Kidney (tissue), 22 donors: ENCODE results near the gene MVB12A. TPM values are rescaled to one million over a fixed set of nuclear protein-coding genes. Genes with fewer than 3 reads are reported as not detected.
A peak's percentile ranks its signal among the peaks of the same experiment; 100 is the strongest.

Source experiments
- DNase-seq, 5 donors: peaks; one replicate each; pipeline ENCODE4 v3.0.0-alpha.2; 2013 to 2020
- FAIRE-seq: peaks from 2 replicates; lab custom pipeline; 2012; peaks lifted over from hg19 to GRCh38; lab: Jason Lieb, UNC
- H3K27ac ChIP-seq, 2 donors: one replicate each; pipeline ENCODE4 v1.7.0; 2013; ENCODE audit warnings: low read depth in 2 of 2, low read length in 2 of 2, inconsistent platforms in 1 of 2
- H3K27me3 ChIP-seq: one replicate; pipeline ENCODE4 v1.7.1; 2013; ENCODE audit warnings: low read length, inconsistent platforms; ENCODE audit not compliant: control insufficient read depth, insufficient read depth
- H3K36me3 ChIP-seq, 3 donors: one replicate each; pipeline versions ENCODE4 v1.7.0 to v1.7.1; 2013; ENCODE audit warnings: low read length in 3 of 3, control low read depth in 1 of 3, inconsistent platforms in 1 of 3; ENCODE audit not compliant: insufficient read depth in 3 of 3, control insufficient read depth in 2 of 3
- H3K4me1 ChIP-seq, 3 donors: one replicate each; pipeline versions ENCODE4 v1.7.0 to v1.7.1; 2013; ENCODE audit warnings: low read length in 3 of 3, inconsistent platforms in 1 of 3, low read depth in 1 of 3; ENCODE audit not compliant: control insufficient read depth in 2 of 3, insufficient read depth in 2 of 3
- H3K4me3 ChIP-seq, 3 donors: one replicate each; pipeline versions ENCODE4 v1.7.0 to v1.8.1; 2013; ENCODE audit warnings: low read length in 3 of 3, control low read depth in 1 of 3, inconsistent platforms in 1 of 3
- H3K9ac ChIP-seq, 3 donors: one replicate each; pipeline versions ENCODE4 v1.7.0 to v1.7.1; 2013; ENCODE audit warnings: low read length in 3 of 3, control low read depth in 1 of 3, inconsistent platforms in 1 of 3
- H3K9me3 ChIP-seq, 3 donors: one replicate each; pipeline versions ENCODE4 v1.7.0 to v1.7.1; 2013; ENCODE audit warnings: low read length in 3 of 3, control low read depth in 1 of 3, inconsistent platforms in 1 of 3; ENCODE audit not compliant: control insufficient read depth in 2 of 3, insufficient read depth in 1 of 3
- intact Hi-C: fragments of 100-400 bp; cut with DNase I; formaldehyde crosslinking; loops from one replicate; pipeline ENCODE4 v1.11.1; 2022
- long read RNA-seq, 10 donors: library from polyadenylated mRNA in 1 of 10; unstranded in 1 of 10; transcript quantifications; one replicate each; pipeline ENCODE4 v2.0.0 and lab custom pipeline, GENCODE V29; 2021 to 2026
- polyA plus RNA-seq: library from polyadenylated mRNA; stranded (reverse); fragments of 350-450 nt; fragmentation: Illumina TruSeq; extraction: RNeasy Lipid Tissue Mini Kit (QIAGEN cat#74804); gene quantifications from one replicate; pipeline ENCODE4 v1.2.3, GENCODE V29; 2014; ENCODE audit warnings: low read depth, low replicate concordance; ENCODE audit not compliant: insufficient read depth
- total RNA-seq: library from RNA; stranded (reverse); fragmentation: NEBNext Ultra II Directional; extraction: Animal tissue kit (Norgen Biotek cat#: 25700); gene quantifications from one replicate; pipeline ENCODE4 v1.2.1, GENCODE V29; 2021
- TF ChIP-seq, protein P1 (sequence below): IDR thresholded peaks from 3 replicates; pipeline ENCODE4 v1.5.1; 2012; ENCODE audit warnings: mild to moderate bottlenecking, moderate library complexity, borderline replicate concordance; ENCODE audit not compliant: insufficient read depth; ENCODE audit errors: extremely low read depth
- donor health status: control.
- donor health status: control.
- donor health status: control.
- donor health status: control.
- donor health status: control.
- donor health status: DM: yes; HTN: yes; CAD: no.
- donor health status: Normal renal cell carcinoma (clear cell type).

MVB12A gene
- 57.6 TPM for total RNA-seq
- 88.3 TPM for polyA plus RNA-seq
- long read RNA-seq, donor 1, transcript MVB12A-201 (9 exons, 2,223 nt) = major isoform, 22 of 25 reads
- long read RNA-seq, donor 1, partial matches to known transcripts = 0 of 25 reads
- long read RNA-seq, donor 1, other reads (novel, unspliced or antisense) = 0 of 25 reads
- long read RNA-seq, donor 2, transcript MVB12A-201 (9 exons, 2,223 nt) = major isoform, 21 of 41 reads
- long read RNA-seq, donor 2, partial matches to known transcripts = 14 of 41 reads
- long read RNA-seq, donor 2, other reads (novel, unspliced or antisense) = 0 of 41 reads
- long read RNA-seq, donor 3, transcript MVB12A-201 (9 exons, 2,223 nt) = major isoform, 29 of 36 reads
- long read RNA-seq, donor 3, partial matches to known transcripts = 0 of 36 reads
- long read RNA-seq, donor 3, other reads (novel, unspliced or antisense) = 0 of 36 reads
- long read RNA-seq, donor 4, transcript MVB12A-201 (9 exons, 2,223 nt) = major isoform, 26 of 30 reads
- long read RNA-seq, donor 4, partial matches to known transcripts = 0 of 30 reads
- long read RNA-seq, donor 4, other reads (novel, unspliced or antisense) = 0 of 30 reads
- long read RNA-seq, donor 5, partial matches to known transcripts = 0 of 1 reads
- long read RNA-seq, donor 5, other reads (novel, unspliced or antisense) = 0 of 1 reads
- long read RNA-seq, donor 6, transcript MVB12A-201 (9 exons, 2,223 nt) = major isoform, 36 of 60 reads
- long read RNA-seq, donor 6, partial matches to known transcripts = 24 of 60 reads
- long read RNA-seq, donor 6, other reads (novel, unspliced or antisense) = 0 of 60 reads
- long read RNA-seq, donor 7, transcript MVB12A-201 (9 exons, 2,223 nt) = major isoform, 40 of 48 reads
- long read RNA-seq, donor 7, partial matches to known transcripts = 6 of 48 reads
- long read RNA-seq, donor 7, other reads (novel, unspliced or antisense) = 1 of 48 reads
- long read RNA-seq, donor 8, transcript MVB12A-201 (9 exons, 2,223 nt) = major isoform, 27 of 32 reads
- long read RNA-seq, donor 8, partial matches to known transcripts = 0 of 32 reads
- long read RNA-seq, donor 8, other reads (novel, unspliced or antisense) = 0 of 32 reads
- long read RNA-seq, donor 9, transcript MVB12A-201 (9 exons, 2,223 nt) = major isoform, 14 of 15 reads
- long read RNA-seq, donor 9, partial matches to known transcripts = 0 of 15 reads
- long read RNA-seq, donor 9, other reads (novel, unspliced or antisense) = 0 of 15 reads
- long read RNA-seq, donor 10, transcript MVB12A-201 (9 exons, 2,223 nt) = major isoform, 19 of 39 reads
- long read RNA-seq, donor 10, partial matches to known transcripts = 15 of 39 reads
- long read RNA-seq, donor 10, other reads (novel, unspliced or antisense) = 0 of 39 reads

DNA sequence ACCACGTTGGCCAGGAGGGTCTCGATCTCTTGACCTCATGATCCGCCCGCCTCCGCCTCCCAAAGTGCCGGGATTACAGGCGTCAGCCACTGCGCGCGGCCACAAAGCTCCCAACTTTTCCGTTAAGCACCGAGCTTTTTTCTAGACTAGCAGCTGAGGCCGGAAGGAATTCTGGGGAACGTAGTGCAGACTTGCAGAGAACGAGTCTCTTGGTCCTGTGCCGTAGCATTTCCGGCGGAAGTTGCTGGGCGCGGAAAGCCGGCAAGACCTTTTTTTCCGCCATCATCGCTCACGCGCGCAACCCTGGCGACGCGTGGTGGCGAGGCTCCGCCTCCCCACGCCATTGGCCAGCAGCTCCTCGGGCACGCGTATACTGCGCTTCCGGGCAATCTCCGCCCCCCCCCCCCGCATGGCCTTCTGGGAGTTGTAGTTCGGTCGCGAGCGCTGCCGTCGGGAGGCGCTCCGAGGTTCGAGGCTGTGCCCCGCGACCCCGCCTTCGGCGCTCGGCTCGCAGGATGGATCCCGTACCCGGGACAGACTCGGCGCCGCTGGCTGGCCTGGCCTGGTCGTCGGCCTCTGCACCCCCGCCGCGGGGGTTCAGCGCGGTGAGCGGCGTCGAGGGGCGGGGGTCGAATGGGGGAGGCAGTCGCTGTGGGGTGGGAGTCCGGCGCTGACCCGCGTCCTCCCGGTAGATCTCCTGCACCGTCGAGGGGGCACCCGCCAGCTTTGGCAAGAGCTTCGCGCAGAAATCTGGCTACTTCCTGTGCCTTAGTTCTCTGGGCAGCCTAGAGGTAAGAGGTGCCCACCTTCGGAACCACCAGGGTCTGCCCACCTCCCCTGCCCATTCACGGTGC is at the start of gene MVB12A:
MVB12A (plus strand) TSS at position 427 of the 854 bp plus-strand sequence; CDS start at position 516, 89 bp downstream.
- intact Hi-C loops = no loop called here
- Histone ChIP-seq H3K9me3 (no peaks in the 10 kb centered on the region), H3K27me3 (no peaks in the 10 kb centered on the region), H3K9ac (peak within 1 kb of the TSS; percentile 29 to 71 (median 44)), H3K36me3 (no peaks in the 10 kb centered on the region), H3K4me1 (peaks cover 0 to 10% (median 3%) of the 10 kb centered on the region in 3 donors), H3K4me3 (peak within 1 kb of the TSS; percentile 73 to 85 (median 84)), H3K27ac (peak within 1 kb of the TSS; percentile 59 to 63)
- peak; percentile 63 for FAIRE-seq
- DNase-seq = peak; percentile 99 to 100 (median 99)
- TF ChIP-seq, protein P1, sequence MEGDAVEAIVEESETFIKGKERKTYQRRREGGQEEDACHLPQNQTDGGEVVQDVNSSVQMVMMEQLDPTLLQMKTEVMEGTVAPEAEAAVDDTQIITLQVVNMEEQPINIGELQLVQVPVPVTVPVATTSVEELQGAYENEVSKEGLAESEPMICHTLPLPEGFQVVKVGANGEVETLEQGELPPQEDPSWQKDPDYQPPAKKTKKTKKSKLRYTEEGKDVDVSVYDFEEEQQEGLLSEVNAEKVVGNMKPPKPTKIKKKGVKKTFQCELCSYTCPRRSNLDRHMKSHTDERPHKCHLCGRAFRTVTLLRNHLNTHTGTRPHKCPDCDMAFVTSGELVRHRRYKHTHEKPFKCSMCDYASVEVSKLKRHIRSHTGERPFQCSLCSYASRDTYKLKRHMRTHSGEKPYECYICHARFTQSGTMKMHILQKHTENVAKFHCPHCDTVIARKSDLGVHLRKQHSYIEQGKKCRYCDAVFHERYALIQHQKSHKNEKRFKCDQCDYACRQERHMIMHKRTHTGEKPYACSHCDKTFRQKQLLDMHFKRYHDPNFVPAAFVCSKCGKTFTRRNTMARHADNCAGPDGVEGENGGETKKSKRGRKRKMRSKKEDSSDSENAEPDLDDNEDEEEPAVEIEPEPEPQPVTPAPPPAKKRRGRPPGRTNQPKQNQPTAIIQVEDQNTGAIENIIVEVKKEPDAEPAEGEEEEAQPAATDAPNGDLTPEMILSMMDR = peak; percentile 9

DNA sequence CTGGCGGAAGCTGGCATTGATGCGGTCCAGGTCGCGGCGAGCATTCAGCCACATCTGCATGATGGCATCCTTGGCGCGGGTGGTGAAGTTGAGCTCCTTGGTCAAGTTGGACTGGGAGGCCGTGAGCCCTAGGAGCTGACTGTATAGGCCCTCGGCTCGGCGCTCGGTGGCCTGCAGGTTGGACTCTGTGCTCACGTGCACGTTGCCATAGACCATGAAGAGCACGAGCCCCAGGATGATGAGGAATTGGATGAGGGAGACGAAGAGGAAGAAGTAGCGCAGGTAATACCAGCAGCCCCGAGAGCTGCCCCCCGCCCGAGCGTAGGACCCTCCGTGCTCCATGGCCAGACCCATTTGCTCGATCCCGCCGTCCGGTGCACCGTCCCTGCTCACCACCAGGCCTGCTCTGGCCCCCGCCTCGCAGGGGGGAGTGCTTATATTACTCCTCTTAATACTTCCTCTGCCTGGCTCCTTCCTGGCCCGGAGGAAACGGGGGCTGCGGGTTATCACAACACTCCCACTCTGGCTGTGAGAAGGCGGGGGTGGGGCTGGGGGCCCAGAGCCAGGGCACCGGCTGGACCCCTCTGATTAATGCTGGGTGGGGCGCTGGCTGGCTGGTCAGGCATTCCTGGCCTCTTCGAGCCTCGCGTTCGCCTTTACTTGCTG is 42.8 kb upstream of the MVB12A start, which contains the start of gene PLVAP:
PLVAP (minus strand) TSS at position 408 of the 666 bp plus-strand sequence; CDS start at position 354, 54 bp downstream.
- no peaks in the 10 kb centered on the region for H3K27me3 ChIP-seq
- H3K36me3 ChIP-seq = no peaks in the 10 kb centered on the region
- peak; percentile 75 to 85 (median 84) for DNase-seq
- no peak for FAIRE-seq
- no peaks in the 10 kb centered on the region for H3K4me1 ChIP-seq
- intact Hi-C loops = no loop called here
- no peak within 1 kb of the TSS for H3K27ac ChIP-seq
- no peaks in the 10 kb centered on the region for H3K9me3 ChIP-seq
- no peak within 1 kb of the TSS for H3K9ac ChIP-seq
- TF ChIP-seq, protein P1 = no peak
- H3K4me3 ChIP-seq = peak within 1 kb of the TSS; percentile 9 to 32 (median 29)
